HS-27A (cell line): ENCODE data around the gene LHX5.
A peak's percentile ranks its signal among the peaks of the same experiment; 100 is the strongest.

Source experiments
- DNase-seq: peaks from one replicate; pipeline ENCODE4 v3.0.0-alpha.2; 2012; ENCODE audit warnings: low read depth, missing footprints

The LHX5 gene

DNA sequence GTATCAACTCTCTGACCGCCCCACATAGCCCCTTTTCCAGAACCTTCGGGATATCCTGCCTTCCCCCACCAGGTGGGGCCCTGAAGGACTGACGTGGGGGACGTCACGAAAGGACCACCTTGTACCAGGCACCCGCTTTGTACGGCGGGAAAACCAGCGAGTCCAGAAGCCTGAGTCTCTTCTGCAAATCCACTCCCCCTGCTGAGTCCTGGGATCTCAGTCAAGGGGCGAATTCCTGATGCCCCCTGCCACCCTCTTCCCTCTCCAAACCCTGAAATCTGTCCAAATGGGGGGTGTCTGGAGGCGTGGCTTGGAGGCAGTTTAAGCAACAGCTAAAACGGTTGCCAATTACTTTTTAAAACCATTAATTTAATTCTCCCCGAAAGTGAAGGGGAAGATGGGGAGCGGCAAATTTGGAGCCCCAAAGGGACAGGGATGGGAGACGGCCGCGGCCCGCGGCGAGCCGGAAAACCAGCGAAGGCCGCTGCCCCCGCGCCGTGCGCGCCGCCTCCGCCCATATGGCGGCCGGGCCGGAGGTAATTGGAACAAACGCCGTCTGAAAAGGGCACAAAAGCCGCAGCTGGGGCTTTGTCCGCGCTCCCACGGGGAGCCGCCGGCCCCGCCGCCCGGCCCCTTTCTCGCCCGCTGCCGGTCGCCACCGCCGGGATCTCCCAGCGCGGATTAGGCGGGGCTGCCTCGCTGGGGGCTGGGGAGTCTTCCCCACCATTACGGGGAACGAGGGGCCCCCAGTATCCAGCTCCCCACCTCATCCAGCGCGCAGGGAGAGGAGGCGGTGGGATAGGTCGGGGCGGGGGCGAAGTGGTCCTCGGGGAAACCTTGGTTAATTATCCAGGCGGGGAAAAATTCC is 6.6 kb downstream of the LHX5 start:
- no peak for DNase-seq

DNA sequence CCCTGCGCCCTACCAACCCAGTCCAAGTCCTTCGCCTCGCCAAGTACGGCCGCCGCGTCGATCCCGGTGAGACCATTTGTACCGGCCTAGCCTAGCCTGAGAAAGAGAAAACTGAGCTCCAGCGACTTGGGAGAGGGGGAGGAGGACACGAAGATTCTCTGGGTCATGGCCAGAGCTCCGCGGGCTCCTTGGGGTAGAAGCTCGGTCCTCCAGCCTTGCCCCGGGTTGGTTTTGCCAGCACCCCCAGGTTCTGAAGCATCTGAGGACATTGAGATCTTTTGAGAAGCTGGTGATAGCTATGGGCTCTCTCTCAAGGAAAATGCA is 7.3 kb downstream of the LHX5 start:
- no peak for DNase-seq

DNA sequence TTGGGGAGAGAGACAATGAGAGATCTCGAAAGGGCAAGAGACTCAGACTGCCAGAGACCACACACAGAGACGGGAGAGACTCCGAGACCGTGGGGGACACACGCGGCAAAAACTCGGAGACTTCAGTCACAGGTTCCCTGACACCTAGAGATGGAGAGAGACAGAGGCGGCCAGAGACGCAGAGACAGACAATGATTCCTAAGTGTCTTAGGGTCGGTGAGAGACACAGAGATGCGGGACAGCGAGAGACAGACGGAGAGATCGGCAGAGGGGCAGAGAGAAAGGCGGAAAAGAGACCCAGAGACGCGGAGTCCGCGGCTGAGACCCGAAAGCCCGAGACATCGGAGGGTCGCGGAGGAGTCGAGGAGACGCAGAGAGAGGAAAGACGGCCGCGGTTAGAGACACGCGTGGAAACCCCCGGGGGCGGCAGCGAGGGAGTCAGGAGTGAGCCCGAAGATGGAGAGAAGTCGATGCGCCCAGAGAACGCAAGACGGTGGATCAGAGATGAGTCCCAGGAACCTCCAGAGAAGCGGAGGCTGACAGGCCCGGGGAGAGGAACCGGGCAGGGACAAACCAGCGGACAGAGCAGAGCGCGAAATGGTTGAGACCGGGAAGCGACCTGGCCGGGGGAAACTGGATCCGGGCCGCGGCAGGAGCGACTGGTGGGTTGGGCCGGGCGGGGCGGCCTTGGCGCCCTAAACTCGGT is 7.8 kb downstream of the LHX5 start:
- DNase-seq: no peak

DNA sequence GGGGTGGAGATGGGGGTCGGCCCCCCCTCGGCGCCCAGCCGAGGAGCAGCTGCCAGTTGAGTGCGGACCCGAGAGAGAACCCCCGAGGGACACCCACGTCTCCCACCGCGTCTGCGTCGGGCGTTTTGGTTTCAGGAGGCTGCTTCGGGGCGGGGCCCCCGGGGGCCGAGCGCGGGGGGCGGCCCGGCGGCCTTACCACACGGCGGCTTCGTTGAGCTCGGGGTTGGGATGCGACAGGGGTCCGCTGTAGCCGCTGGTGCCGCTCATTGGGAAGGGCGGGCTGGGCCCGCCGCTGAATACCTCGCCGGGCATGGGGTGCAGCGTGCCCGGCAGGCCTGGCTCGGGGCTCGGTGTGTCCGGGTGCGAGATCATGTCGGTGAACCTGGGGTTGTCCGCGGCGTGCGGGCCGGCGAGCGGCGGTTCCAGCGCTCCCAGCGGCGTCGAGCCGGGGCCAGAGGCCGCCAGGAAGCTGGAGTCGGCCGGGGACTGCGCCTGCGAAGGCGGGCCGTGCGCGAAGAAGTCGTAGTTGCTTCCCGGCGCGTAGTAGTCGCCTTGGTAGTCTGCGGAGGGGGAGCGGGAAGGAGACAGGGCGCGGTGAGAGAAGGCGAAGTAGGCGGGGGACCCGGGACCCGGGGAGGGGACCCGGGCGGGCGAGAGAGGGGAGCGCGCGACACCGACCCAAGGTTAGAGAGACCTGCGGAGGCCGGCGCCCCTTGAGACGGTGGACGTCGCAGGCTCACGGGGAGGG is 8.5 kb downstream of the LHX5 start:
- DNase-seq: no peak

DNA sequence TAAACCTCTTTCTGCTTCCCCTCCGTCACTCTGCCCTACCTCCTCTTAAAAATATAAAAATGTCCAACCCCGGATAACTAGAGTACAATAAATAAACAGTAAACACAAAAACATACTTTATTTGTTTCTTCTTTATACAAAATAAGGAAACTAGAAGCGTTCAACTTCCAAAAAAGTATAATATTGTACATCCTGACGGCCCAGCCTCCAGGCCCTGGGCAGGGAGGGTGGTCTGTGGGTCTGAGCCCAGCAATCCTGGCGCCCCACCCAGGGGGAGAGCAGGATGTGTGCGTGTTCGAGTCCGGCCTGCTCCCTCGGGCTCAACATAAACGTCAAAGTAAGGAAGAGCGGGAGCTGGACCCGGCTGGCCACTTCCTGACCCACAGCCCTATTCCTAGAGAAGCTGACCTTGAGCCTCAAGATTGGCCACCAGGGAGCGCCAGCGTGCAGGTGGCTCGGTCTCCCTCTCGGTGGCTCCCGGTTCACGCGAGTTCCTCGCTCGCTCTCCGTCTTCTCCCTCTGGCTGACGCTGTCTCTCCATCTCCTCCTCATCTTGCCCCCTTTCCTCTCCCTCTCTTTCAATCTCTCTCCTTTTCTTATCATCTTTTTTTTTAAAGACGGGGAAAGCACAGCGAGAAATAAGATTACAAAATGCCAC is 9.4 kb downstream of the LHX5 start:
- DNase-seq: peak; percentile 60

DNA sequence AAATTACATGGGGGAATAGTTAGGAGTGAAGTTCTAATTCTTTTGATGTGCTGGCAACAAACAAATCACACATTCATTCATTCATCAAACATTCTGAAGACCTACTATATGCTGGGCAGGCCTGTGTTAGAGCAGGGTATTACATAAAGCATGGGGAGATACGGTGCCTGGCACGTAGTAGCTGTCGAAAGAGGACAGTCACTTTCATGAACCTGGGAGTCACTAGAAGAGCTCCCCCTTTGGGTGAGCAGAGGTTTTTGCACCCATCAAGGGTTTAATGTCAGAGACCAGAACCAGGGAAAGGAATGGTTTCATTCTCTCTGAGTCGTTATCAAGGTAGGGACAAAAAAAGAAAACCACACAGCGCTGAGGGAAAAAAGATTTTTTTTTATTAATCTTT is 10.0 kb downstream of the LHX5 start:
- no peak for DNase-seq

DNA sequence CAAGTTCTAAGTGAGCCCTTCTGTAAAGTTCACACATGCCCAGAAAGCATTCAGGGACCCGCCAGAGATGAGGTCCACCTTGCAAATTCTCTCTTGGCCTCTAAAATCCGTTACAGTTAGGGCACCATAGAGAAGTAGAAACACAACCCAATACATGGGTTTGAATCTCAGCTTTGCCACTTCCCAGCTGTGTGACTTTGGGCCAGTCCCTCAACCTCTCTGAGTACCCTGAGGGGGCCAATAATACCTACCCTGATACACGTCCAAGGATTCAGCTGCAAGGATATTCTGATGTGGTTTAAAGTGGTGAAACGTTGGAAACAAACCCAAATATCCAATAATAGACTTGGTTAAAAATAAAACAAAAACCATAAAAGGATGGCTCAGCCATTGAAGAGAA is 11.7 kb downstream of the LHX5 start:
- DNase-seq: no peak

DNA sequence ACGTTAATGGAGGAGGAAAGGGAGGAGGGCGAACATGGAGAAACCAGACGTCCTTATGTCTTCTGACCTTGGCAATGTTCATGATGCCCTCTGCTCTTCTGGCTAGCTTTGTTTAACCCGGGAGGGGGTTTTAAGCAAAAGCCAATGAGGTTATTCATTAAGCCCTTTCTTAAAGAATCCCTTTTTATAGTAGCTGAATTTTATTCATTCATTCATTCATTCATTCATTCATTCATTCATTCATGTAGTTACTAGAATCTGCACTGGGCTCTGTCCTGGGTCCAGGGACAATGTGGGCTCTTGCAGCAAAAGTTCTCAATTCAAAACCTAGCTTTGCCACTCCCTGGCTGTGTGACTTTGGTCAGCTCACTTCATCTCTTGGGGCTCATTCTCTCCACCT is 14.0 kb downstream of the LHX5 start:
- no peak for DNase-seq

DNA sequence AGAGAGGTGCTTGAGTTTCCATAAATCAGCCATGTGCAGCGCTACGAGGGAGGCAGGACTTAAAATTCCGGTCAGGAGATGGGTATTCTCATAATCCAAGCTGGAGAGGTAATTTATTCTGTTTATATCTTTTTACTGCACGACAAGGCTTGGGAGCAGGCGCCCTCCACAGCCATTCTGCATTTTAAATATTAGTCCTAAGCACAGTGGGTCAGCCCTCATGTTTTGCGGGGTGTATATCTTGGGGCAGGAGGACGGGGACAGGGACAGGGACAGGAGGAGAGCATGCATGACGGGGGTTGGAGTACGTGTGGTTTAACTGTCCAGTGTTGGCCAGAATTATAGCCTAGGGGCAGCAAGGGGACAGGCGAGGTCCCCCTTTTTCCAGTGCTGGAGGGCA is 14.5 kb downstream of the LHX5 start:
- DNase-seq: no peak

DNA sequence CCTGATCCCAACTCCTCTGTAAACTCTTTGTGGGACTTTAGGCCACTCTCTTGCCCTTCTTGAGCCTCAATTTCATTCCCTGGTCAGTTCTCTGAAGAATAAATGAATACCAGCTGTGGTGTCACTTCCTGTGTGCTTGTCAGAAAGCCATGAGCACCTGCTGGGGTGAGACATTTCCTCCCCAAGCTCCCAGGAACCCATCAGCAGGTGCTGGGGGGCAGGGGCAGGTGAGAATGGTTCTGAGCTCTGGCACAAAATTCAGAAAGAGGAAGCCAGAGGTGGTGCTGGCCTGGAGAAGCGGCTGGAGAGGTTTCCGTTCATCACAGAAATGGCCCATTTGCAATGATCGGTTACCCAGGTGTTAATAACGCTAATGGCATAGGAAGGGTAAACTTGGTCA is 14.9 kb downstream of the LHX5 start:
- no peak for DNase-seq

DNA sequence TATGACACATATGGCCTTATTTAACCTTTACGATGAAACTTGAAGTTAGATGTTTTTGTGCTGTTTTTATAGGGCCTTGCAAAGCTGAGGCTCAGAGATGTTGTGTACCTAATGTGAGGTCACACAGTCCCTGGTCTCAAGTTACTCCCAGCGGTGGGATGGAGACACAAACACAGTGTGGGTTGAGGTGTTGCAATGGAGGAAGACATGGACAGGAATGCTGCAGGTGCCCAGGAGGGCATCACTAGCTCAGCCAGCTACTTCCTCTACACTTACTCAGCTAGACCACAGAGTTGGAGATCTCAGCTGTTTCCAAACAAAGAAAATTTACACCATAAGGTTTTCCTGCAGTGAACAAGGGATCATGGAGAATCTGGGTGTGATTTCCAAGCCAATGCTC is 15.5 kb downstream of the LHX5 start:
- no peak for DNase-seq

DNA sequence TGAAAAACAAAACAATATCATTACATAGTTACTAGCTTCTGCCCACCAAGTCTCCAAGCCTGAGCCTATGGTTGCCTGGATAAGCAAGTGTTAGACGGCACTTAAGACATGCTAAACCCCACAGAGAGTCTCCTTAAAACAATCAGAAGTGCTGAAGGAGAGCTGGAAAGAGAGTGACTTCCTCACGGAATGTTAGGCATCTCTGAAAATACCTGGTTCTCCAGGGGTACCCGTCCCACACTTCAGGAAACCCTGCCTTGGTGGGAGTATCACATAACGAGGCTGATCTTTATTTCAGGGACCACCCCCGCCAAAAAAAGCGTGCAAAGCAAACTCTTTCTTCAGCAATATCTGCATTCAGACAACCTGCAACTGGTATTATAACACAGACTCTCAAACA is 18.3 kb downstream of the LHX5 start:
- no peak for DNase-seq

DNA sequence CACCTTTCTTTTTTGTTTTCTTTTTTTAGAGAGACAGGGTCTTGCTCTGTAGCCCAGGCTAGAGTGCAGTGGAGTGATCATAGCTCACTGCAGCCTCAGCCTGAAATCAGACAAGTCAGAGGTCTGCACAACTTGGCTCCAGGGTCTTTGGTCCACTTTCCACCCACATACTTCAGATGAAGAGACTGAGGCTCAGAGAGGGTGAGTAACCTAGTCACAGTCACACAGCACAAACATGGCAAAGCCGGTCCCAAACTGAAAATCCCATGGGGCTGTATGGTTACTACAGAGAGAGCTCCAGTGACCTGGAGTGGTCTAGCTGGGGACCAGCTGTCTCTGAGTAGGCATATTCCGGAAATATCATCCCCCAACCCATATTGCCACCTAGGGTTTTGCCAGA is 19.2 kb downstream of the LHX5 start:
- no peak for DNase-seq

DNA sequence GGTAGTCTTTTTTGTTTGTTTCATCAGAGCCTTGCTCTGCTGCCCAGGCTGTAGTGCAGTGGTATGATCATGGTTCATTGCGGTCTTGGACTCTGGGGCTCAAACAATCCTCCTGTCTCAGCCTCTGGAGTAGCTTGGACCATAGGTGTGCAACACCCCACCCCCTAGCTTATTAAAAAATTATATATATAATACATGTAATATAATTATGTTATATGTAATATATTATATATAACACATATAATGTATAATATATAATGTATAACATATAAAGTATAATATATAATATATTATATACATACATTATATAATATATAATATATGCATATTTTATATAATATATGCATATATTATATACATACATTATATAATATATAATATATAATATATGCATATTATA is 21.8 kb downstream of the LHX5 start:
- no peak for DNase-seq

DNA sequence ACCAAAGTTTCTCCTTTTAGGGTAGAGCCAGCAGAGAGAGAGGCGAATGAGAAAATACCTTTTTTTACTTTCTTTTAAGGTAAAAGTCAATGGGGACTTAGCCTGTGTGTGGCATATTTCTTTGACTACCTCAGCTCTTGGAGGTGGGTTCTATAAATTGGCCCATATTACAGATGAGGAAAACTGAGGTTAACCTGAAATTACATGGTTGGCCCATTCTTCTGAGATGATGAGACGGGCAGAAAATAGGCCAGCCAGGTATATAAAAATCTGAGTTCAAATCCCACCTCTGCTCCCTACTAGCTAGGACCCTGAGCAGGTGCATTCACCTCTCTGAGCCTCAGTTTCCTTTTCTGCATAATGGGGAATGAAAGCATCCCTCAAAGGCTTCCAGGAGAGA is 22.4 kb downstream of the LHX5 start:
- DNase-seq: no peak

DNA sequence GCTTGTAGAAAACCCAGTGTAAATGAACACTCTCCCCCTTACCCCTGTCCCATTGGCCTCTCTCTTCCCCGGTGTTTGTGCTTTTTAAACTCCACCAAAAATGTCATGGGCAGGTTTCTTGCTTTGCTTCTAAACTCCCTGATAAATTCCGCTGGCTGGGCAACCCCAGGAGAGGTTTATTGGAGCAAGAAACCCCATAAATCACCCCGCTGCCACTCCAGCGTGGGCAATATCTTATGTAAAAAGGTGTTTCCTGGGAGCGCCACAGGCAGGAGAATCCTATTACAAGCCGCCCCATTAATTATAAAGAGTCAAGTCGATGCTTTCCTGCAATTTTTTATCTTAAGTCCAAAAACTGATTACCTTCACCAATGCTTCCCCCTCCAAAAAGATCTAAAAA is 22.8 kb downstream of the LHX5 start:
- no peak for DNase-seq

DNA sequence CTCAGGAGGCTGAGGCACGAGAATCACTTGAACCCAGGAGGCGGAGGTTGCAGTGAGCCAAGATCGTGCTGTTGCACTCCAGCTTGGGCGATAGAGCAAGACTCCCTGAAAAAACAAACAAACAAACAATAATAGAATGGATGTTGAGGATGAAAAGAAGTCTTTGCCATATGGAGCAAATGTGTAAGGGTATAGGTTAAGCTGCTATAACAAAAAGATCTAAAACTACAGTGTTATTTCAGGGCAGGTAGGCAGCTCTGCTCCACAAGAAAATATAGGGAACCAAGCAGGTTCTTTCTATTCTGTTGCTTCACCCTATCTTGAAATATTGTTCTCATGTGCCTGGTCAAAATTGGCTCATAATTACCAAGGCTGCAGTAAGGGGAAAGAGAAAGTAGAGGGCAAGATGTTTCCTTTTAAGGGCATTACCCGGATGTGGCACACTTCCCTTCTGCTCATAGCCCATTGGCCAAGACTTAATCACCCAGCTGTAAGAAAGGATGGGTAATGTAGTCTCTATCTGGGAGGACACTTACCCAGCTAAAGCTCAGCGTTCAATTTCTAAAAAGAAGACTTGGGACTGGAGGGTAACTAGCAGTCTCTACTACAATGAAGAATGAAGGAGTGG is 26.0 kb downstream of the LHX5 start:
- DNase-seq: no peak

DNA sequence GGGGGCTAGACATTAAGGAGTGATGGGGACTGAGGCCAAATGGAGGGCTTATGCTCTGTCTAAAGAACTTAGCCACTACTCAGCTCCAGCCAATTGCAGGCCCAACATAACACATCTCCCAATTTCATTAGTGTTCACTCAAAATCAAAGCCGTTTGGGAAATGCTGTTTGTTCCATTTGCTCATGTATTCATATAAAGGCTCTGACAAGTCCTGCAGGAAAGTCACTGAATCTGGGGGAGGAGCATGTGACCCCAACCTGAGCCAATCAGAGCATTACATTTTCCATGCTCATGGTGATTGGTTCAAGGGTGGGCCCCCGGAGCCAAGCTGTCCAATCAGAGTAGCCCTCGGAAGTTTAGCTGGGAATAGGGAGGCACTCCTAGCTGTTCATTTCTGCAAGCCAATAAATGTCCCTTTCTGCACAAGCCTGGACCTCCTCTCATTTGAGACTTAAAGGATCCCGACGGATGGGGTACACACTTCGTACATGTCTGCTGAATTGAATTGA is 28.6 kb downstream of the LHX5 start:
- no peak for DNase-seq

DNA sequence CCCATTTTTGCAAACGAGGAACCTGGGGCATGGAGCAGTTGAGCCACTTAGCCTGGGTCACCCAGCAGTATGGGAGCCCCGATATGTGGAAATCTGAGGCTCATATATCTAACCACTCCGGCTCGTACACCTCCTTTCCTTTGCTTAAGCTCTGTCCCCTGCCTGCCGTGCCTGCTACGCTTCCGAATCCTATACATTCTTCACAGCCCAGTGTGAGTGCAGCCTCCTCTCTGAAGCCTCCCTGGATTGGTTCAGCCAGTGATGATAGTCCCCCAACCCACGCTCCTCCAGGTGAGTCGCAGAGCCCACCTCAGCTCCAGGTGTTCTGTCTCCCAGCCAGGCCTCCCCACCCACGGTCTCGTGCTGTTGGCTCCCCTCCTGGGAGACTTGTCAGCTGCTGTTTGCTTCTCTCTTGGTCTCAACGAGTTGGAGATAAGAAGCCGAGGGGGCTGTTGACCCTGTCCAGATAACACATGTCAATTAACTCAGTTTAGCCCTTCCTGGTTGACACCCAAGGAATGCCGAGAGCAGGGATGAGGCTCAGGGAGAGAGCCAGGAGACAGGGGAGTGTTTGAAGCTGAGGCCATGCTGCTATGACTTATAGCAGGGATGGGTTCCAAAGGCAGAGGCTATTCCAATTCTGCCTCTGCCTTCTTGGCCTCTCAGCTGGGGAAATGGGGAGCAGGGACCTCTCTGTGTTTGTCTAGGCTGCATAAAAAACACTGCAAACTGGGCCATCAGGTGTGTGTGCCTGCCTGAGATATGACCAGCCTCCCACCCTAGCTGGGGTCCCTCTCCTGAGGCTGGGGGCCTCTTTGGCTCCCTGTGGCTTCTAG is 30.5 kb downstream of the LHX5 start:
- no peak for DNase-seq

DNA sequence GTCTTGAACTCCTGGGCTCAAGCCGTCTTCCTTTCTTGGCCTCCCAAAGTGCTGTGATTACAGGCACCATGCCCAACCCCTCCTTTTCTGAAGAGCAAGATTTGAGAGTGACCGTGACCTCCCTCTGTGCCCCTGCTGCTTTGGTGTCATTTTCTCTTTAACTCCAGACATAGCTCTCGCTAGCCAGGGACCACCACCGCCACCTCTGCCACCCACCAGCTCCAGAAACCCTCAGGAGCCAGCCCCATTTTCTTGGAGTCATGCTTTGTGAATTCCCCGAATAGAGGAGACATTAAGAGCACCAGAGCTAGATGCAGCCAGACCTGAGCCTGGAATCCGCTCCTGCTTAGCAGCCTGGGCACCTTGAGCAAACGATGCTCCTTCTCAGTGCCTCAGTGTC is 31.3 kb downstream of the LHX5 start:
- no peak for DNase-seq

DNA sequence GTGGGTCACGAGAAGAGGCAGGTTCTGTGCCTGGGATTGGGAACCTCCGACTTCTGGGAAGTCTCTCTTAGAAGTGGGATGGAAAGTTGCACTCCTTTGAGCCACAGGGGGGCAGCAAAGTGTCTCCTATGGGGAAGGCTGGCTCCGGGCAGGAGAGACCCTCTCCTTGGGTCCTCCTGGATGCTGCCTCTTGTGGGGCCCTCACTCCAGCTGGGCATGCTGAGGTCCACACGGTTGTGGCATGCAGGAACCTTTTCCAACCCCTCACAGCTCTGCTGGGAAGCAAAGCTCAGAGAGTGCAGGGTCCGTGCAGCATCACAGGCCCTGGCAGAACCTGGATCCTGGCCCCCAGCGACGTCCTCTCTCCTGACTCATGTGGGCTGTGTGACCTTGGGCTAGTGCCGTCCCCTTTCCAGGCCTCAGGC is 32.1 kb downstream of the LHX5 start:
- no peak for DNase-seq
